D341Med (cell line): ENCODE measurements around the gene HSP90AB1.

Source experiments
- DNase-seq: peaks from one replicate; pipeline ENCODE4 v3.0.0; 2012; ENCODE audit warnings: low spot score

The HSP90AB1 gene

DNA sequence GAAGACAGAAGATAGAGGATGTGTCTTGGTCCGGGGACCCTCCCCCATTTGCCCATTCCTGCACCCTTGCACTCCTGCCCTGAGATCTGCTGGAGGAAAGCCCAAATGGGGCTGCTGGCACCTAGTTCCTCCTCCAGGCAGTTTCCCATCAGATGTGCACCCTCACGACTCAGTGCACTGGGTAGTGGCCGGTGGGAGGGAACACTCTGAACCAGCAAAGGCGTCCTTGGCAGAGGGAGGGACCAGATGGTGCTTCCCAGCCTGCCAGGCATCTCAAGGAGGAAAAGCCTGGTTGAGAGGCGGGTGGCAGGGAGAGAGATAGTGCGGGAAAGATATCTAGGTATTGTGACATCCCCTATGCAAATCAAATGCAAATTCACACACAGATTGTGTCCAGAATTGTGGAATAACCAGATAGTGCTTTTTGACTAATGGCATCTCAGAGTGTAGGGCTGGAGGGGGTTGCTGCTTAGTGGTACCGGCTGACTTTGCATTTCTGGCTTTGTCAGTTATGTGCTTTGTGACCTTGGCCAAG, 42.9 kb downstream of the HSP90AB1 start:
- DNase-seq = peak; percentile 66

DNA sequence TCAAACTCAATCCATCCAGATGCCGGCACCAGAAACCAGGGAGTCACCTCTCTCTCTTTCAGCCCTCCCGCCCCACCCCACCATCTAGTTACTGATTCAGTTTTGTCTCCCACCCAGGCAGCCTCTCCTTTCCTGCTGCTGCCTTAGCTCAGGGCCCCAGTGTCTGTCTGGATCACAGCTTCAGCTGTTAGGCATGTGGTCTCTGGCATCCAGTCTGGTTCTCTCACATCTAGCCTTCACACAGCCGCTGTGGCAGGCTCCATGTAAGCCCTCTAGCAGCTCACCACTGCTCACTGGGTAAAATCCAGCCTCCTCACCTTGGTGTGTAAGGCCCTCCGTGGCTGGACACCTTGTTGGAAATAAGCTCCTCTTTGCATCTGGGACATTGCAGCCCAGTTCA, 44.9 kb downstream of the HSP90AB1 start:
- DNase-seq = no peak

DNA sequence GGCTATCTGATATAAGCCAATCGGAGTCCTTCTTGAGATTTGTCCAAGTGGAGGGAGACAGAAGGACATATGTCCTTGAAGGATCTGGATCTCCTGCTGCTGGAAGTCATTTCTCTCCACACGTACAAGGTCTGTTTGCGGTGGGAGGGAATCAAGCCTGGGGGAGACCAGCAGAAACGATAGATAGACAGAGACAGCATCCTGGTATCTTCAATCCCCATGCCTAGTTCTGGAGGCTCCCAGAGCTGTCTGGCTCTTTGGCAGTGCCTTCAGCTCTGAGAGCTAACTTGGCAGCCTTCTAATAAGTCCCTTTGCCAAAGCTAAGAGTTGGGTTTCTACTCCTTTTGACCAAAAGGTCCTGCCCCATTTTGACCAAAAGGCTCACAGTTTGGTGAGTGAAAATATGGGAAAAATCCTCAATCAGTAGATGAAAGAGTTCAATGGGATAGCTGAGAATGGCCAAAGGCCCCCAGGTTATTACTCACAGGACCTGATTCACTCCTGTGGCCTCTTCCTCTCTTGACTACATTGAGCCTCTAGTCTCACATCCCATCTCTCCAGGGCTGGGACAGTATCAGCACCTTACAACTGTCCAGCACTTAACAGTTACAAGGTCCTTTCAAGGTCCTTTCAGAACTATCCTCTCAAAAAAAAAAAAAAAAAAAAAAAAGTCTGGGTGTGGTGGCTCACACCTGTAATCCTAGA, 45.9 kb downstream of the HSP90AB1 start:
- DNase-seq = no peak

DNA sequence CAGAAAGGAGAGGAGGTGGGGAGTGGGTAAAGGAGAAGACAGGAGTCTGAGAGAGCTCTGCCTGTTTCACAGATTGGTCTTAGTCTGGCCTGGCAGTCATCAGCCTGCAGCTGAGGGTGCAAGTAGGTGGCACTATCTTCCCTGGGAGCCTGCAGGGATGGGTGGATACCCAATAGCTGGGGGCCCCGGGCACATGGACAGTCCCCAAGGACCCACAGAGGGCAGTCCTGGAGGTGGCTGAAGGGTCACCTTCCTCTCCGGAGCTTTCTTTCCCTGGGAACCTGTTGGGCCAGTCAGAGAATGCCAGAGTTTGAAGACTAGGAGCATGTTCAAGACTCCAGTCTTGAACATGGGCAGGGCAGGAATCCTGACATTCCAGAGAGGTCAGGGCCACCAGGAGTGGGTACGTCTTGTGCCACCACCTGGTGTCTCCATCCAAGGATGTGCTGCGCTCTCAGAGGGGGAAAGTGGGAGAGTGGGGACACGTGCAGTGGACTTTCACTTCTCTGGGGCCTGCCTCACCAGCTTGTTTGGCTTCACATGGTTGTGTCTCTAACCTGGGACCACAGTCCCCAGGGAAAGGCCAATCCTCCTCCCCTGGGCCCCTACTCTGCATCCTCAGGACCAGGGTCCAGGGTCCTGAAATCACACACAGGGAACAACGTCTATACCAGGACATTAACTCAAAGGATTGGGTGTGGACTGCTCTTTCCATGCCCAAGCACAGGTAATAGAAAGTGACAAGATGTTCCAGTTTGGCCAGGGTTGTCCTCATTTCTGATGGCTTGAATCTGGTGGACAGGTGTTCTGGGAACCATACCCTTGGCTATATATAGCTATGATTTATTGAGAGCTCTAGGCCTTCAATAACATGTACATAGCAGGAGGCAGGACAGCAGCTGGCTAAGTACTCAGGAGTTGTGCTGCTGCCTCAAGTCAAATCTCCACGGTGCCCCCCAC, 48.2 kb downstream of the HSP90AB1 start:
- no peak for DNase-seq

DNA sequence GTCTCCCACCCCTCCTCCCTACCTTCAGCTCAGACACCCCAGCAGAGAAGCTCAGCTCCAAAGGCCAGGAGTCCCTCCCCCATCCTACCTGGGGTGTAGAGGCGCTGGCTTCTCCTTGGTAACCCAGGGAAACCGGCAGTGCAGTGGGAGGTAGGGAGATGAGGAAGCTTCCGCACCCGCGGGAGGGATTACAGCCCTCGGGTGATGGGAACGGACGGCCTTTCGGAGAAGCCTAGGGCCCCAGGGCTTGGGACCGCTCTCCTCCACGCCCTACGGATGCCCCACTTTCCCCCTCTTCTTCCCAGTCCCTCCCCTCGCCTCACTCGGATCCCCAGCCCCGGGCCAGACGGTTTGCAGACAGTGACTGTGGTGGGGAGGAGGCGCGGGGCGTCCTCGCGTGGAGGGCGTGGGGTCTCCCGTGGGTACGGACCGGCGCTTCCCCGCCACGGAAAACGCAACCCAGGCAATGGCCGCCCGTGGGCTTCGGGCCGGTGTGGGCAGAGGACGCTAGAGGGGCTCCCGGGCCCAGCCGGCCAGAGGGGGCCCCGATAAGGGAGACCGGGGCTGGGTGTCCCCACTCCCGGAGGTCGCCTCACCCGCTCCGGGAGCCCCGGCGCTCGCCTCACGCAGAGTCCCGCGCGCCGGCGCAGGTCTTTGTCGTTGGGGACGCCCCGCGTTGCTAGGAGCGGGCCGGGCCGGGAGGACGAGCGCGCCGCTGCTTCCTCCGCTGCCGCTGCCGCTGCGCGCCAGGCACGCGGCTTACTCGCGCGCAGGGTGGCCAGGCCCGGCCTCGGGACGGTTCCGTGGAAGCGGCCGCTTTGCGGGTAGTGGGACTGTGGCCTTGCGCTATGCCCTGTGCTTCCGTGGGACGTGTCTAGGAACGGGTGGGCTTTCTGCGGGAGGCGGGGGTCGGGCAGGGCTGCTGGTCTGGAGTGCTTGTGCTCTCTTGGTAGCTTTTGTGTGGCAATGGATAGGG, 50.5 kb downstream of the HSP90AB1 start:
- peak; percentile 89 for DNase-seq

DNA sequence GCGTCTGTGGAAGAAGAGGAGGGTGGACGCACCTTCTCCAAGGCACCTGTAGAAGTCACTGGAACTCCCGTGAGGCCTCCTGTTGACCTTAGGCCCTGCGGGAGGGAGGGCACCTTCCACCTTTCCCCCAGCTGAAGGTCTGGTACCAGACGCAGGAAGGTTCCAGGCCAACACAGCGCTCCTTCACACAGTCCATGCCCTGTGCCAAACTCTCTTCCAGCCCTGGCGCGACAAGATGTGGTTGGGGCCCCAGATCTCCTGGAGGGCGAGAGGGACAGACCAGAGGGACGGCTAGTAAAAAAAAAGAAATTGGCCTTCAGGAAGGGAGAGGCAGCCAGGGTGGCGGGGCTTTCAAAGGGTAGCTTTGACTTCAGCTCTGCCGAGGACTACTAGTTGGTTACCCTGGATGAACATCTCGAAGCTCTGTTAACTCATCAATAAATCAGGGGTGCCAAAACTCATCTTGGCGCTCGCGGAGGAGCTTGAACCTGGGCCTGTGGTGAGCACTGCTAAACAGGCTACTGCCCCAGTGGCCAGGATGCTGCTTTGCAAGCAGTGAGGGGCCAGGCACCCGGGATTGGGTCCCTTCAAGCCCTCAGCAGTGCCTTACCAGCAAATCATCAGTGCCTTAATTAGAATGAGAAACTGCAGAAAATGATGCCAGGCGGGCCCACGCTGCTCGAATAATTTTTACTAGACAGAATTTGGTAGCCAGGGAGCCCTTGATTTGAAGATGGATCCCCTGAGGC, 51.3 kb downstream of the HSP90AB1 start:
- DNase-seq = no peak

DNA sequence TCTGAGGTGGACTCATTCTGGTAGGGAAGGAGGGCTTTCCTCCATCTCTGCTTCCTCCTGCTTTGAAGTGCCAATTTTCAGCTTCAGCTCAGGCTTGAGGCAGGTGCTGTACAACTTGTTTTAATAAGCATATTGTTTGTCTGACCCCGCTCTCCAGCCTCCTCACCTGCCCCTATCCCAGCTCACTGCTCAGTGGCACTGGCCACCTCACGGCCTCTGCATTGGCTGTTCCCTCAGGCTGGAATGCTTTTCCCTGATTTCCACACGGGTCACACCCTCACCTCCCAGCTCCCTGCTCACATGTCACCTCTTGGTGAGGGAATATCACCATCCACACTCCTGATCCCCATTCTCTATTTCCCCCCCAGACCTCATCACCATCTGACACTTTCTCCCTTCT, 52.0 kb downstream of the HSP90AB1 start:
- DNase-seq = no peak

DNA sequence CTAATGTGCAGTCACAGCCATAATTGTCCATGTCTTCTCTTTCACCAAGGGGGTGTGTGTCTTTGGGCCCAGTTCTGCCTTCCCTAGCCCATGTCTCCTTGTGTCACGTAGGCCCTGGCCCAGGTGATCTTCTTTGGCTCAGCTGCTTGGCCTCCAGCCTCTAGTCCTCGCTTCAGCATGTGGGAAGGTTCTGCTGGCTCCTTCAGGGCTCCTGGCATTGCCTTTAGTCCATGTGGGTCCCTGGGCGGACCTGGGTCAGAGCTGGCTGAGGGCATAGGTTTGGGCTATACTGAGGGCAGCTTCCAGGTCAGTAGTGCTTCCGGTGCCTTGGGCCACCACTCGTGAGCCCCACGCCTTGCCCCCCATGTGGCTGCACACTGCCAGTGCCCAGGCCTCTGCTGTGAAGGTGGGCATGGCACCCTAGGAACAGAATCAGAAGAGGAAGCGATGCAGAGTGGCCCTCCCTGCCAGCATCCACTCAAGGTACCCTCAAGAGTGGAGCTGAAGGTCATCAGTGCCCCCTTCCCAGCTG, 53.5 kb downstream of the HSP90AB1 start:
- DNase-seq = no peak

DNA sequence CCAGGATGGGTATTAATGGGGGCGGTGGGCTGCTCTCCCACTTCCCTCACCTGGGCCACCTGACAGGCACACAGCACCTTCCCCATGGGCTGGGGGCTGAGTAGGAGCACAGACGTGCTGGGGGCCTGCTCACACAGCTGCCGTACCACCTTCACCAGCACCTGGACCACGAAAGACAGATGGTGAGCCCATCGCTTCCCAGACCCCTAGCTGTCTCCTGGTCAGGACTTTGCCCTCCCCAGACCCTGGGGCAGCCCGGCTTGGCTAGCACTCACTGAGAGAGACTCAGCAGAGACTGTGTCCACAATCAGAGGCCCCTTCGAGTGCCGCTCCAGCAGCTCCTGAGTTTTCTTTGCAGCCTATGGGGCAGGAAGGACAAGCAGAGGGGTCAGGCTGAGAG, 54.2 kb downstream of the HSP90AB1 start:
- no peak for DNase-seq

DNA sequence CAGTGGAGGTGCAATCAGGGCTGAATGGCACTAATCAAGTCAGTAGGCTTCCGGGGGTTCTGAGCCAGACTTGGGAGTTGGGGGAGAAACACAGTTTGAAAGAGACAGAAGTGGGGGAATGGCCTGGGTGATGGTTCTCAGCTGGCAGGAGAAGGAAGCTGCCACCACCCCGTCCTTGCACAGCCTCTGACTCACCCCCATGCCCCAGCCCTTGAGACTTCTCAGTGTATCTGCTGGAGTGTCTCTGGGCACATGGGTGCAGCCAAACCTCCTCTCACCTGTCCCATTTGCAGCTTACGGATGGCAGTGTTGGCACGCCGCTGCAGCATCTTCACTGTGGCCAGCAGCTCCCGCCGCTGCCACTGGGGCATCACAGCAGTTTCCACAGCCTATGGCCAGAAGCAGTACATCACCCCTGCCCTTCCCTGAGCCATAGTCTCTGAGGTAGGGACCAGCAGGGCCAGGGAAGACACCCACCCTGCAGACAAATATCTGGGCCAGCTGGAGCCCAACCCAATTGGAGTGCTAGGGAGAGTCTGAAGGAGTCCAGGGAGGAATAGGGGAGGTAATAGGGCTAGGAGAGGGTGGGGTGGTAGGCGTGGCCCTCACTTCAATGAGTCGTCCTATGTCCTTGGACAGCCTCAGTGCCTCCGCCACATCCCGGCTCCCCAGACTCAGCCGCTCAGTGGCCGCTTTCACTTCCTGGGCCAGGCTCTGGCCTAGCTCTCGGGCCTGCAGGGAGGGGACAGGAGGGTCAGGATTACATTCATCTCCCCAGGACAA, 55.1 kb downstream of the HSP90AB1 start:
- no peak for DNase-seq

DNA sequence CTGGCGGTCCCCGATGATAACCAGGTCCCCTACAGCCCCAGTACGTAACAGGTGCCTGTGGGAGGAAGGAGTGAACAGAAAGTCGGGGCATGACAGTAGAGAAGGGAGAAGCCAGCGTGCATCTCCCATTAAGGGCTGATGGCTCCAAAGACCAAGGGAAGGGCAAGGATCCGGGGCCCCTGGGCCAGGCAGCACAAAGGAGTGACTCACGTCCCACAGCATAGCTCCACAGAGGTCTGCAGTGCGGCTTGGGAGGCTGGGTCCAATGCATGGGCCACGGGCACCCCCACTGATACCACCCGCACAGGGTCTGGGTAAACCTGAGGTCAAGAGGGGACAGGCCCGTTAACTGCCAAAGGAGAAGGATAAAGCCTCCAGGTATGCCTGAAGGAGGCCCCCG, 56.0 kb downstream of the HSP90AB1 start:
- DNase-seq = no peak
